ENCODE data around the gene MAP6. TPM values are rescaled to one million over a fixed set of nuclear protein-coding genes. Genes with fewer than 3 reads are reported as not detected.

Gene MAP6
- total RNA-seq, 2 donors from 2014 or later = 2.6 to 3.4 TPM

DNA sequence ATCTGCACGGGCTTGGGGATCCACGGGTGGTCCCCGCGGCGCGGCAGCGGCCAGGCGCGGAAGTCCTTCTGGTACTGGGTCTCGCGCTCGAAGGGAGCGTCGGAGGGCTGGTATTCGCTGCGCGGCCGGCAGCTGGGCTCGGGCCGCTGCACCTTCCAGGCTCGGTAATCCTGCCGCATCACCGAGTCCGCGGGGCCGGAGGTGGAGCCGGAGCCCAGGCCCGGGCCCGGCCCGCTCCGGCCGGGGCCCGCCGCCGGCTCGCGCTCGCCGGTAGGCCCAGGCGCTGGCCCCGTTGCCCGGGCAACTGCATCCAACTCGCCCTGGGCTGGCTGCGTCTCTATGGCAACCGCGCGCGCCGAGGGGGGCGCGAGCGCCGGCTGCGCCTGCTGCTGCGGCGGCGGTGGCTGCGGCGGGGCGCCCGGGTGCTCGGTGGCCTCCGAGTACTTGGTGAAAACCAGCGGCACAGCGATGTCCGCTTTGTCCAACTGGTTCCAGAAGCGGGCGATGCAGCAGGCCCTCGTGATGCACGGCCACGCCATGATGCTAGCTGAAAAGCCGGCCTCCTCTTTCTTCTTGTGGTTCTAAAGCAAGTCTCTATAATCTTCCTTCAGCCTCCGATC lies 897 bp downstream of the MAP6 start:
- no peaks in the 10 kb centered on the region for H3K36me3 ChIP-seq (replicated peaks in 1 of 2; ENCODE audit: insufficient read depth in 1 of 2, low read depth in 2 of 2)
- intact Hi-C loops (cut with DNase I) = no loop called here
- ATAC-seq = peak; percentile 69

DNA sequence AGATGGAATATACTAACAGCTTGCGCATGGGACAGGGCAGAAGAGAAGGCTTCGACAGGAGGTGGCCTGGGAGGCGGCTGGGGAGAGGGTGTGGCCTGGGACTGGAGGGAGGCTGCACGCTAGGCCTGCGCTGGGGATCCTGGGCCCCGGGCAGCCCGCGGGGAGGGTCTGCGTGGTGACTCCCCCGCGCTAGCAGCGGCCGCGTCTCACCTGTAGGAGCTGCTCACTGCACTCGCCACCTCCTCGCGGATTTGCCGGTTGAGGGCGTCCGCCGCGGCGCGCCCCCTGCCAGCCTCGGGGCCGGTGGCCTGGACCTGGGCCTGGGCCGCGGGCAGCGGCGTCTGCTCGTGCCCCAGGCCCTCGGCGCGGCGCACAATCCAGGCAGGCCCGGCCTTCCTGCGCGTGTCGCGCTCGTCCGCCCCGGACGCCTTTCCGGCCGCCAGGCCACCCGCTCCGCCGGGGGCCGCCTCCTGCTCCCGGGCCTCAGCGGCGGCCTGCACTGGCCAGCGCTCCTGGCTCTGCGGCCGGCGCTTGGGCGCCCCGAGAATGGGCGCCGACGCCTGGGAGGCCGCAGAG lies 1.5 kb downstream of the MAP6 start:
- peaks cover 19% of the 10 kb centered on the region for H3K4me1 ChIP-seq
- H3K9me3 ChIP-seq = no peaks in the 10 kb centered on the region
- peaks cover 0 to 11% of the 10 kb centered on the region in 2 donors for H3K27me3 ChIP-seq
- TF ChIP-seq, protein P1, sequence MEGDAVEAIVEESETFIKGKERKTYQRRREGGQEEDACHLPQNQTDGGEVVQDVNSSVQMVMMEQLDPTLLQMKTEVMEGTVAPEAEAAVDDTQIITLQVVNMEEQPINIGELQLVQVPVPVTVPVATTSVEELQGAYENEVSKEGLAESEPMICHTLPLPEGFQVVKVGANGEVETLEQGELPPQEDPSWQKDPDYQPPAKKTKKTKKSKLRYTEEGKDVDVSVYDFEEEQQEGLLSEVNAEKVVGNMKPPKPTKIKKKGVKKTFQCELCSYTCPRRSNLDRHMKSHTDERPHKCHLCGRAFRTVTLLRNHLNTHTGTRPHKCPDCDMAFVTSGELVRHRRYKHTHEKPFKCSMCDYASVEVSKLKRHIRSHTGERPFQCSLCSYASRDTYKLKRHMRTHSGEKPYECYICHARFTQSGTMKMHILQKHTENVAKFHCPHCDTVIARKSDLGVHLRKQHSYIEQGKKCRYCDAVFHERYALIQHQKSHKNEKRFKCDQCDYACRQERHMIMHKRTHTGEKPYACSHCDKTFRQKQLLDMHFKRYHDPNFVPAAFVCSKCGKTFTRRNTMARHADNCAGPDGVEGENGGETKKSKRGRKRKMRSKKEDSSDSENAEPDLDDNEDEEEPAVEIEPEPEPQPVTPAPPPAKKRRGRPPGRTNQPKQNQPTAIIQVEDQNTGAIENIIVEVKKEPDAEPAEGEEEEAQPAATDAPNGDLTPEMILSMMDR (IDR thresholded peaks at IDR 0.05) = no peak
- TF ChIP-seq POLR2A (IDR thresholded peaks at IDR 0.05) = no peak
- 4 to 35% methylated on average over 5 to 62 of the region's 63 CpGs for WGBS, 2 donors
- H3K36me3 ChIP-seq (replicated peaks in 1 of 2; ENCODE audit: insufficient read depth in 1 of 2, low read depth in 2 of 2) = no peaks in the 10 kb centered on the region
- ATAC-seq (peak; percentile 65), DNase-seq (peak; percentile 21 to 38 (median 24))
- peak overlapping the region in 2 of 4 donors; percentile 22 to 32 for H3K27ac ChIP-seq
- no peak overlapping the region for H3K4me3 ChIP-seq
- intact Hi-C loops (cut with DNase I) = no loop called here

More for the DNA sequence above, 897 bp downstream of the MAP6 start:
- Histone ChIP-seq H3K9me3 (no peaks in the 10 kb centered on the region), H3K4me1 (peaks cover 19% of the 10 kb centered on the region), H3K27me3 (peaks cover 0 to 11% of the 10 kb centered on the region in 2 donors), H3K4me3 (no peak overlapping the region), H3K27ac (peak overlapping the region in 2 of 4 donors; percentile 22 to 32)
- WGBS, 2 donors = 2 to 14% methylated on average over 7 to 72 of the region's 73 CpGs
- peak; percentile 44 to 68 (median 53) for DNase-seq
- TF ChIP-seq, protein P1 (IDR thresholded peaks at IDR 0.05) = no peak
- TF ChIP-seq POLR2A (IDR thresholded peaks at IDR 0.05) = no peak

DNA sequence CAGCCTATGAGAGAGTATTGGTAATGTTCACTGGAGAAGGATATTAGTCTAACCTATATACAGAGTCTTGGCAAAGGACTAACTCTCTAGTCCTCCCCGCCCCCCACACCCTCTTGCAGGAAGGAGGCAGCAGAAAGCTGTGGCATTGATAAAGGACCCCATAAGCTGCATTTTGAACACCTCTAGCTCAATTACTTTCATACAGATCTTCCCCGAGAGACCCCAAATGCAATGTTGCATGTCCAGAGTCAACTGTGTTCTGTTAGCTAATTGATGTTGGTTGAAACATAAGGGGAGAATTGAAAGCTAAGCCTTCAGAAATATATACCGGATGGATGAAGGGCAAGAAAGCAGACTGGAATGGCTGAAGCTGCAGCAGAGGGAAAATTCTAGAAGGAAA lies 2.8 kb downstream of the MAP6 start:
- intact Hi-C loops (cut with DNase I) = no loop called here
- peaks cover 19% of the 10 kb centered on the region for H3K4me1 ChIP-seq
- TF ChIP-seq, protein P1 (IDR thresholded peaks at IDR 0.05) = no peak
- no peak for TF ChIP-seq POLR2A (IDR thresholded peaks at IDR 0.05)
- H3K27me3 ChIP-seq = peaks cover 0 to 11% of the 10 kb centered on the region in 2 donors
- H3K27ac ChIP-seq = no peak overlapping the region
- DNase-seq (no peak), ATAC-seq (no peak)
- H3K36me3 ChIP-seq (replicated peaks in 1 of 2; ENCODE audit: insufficient read depth in 1 of 2, low read depth in 2 of 2) = no peaks in the 10 kb centered on the region
- no peak overlapping the region for H3K4me3 ChIP-seq
- WGBS, 2 donors = 96% methylated on average over 3 of the region's 3 CpGs
- H3K9me3 ChIP-seq = no peaks in the 10 kb centered on the region

DNA sequence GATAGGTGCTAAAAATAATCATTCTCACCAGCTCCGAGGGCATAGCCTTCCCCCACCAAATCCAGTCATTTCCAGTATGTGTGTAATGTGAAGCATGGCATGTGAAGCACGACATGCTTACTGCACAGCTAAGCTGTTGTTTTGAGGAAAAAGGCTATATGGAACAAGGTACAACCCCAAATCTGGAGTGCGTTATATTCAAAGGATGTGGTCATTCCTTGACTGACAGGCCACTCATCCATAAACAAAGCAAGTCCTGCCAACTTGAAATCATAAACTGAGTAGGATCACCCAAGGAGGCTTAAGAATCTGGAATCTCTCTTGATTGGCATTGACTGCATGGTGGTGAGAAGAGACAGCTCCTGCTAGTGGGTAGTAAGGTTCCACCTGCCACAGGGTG lies 3.7 kb downstream of the MAP6 start:
- Histone ChIP-seq H3K4me3 (no peak overlapping the region), H3K27ac (no peak overlapping the region), H3K36me3 (replicated peaks in 1 of 2; ENCODE audit: insufficient read depth in 1 of 2, low read depth in 2 of 2) (no peaks in the 10 kb centered on the region), H3K9me3 (no peaks in the 10 kb centered on the region), H3K4me1 (peaks cover 19% of the 10 kb centered on the region), H3K27me3 (peaks cover 0 to 11% of the 10 kb centered on the region in 2 donors)
- no peak for TF ChIP-seq POLR2A (IDR thresholded peaks at IDR 0.05)
- TF ChIP-seq, protein P1 (IDR thresholded peaks at IDR 0.05) = no peak
- ATAC-seq = no peak
- 77 to 86% methylated on average over 3 of the region's 3 CpGs for WGBS, 2 donors
- intact Hi-C loops (cut with DNase I) = no loop called here
- DNase-seq = no peak
